Fibroblast of mammary gland (primary cell): ENCODE results near the gene SMOC2.

Experiments
- DNase-seq: peaks from one replicate; pipeline ENCODE4 v3.0.0-alpha.2; 2010; ENCODE audit warnings: low read depth
- H3K4me3 ChIP-seq: 2 replicates; pipeline ENCODE4 v1.5.1; 2011; ENCODE audit warnings: low read depth, mild to moderate bottlenecking, low read length, moderate library complexity; ENCODE audit not compliant: control insufficient read depth
- TF ChIP-seq, protein P1 (sequence below): conservative IDR thresholded peaks from 2 replicates; pipeline ENCODE4 v1.5.1; 2011; ENCODE audit warnings: low read depth, low read length, inconsistent platforms; ENCODE audit not compliant: control insufficient read depth, insufficient read depth

SMOC2 gene

DNA sequence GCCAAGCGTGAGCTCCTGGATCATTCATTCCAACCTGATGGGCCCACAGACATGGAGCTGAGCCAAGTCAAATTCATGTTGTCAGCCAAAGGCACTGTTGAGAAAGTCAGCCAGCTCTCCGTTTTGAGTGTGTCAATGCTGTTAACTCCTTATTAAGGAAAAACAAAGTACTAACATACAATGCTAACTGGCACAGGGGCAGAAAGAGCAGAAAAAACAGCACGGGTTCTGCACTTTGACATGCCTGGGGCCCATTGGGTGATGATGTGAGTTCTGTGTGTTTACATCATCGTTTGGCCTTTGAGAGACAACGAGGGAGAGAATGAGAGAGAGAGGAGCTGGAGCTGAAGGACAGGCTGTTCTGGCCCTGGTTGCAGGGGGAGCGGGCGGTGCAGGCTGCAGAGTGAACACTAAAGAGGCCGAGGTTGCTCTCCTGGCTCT, 85.9 kb downstream of the SMOC2 start:
- DNase-seq = peak; percentile 76
- TF ChIP-seq, protein P1, sequence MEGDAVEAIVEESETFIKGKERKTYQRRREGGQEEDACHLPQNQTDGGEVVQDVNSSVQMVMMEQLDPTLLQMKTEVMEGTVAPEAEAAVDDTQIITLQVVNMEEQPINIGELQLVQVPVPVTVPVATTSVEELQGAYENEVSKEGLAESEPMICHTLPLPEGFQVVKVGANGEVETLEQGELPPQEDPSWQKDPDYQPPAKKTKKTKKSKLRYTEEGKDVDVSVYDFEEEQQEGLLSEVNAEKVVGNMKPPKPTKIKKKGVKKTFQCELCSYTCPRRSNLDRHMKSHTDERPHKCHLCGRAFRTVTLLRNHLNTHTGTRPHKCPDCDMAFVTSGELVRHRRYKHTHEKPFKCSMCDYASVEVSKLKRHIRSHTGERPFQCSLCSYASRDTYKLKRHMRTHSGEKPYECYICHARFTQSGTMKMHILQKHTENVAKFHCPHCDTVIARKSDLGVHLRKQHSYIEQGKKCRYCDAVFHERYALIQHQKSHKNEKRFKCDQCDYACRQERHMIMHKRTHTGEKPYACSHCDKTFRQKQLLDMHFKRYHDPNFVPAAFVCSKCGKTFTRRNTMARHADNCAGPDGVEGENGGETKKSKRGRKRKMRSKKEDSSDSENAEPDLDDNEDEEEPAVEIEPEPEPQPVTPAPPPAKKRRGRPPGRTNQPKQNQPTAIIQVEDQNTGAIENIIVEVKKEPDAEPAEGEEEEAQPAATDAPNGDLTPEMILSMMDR = no peak
- no peak overlapping the region for H3K4me3 ChIP-seq

DNA sequence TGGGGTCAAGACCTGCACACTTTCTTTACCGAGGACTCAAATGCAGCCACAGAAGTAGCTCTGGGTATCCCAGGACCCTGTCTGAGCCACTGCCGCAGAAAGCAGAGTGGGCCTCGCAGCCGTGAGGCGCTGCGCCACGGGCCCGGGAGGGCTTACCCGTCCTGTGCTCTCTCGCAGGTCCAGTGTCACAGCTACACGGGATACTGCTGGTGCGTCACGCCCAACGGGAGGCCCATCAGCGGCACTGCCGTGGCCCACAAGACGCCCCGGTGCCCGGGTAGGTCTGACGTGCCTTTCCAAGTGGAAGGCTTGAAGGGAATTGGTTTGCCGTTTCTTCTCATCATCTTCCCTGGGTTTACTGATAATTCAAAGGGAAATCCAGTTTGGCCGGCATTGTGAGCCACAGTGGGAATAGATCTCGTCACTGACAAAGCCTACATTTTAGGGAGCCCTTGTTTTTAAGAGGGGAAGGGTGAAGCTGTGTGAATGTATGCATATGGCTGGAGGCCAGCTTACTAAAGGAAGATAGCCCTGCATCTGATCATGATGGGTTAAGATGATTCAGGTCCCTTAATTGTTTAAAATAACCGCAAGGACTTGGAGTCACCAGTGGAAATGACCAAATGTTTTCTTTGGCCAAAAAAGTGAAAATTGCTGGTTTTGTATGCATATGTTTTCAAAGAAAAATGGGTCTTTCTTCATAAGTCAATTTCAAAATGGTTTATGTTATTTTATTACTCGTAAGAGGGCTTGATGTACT, 86.6 kb downstream of the SMOC2 start:
- TF ChIP-seq, protein P1 = no peak

DNA sequence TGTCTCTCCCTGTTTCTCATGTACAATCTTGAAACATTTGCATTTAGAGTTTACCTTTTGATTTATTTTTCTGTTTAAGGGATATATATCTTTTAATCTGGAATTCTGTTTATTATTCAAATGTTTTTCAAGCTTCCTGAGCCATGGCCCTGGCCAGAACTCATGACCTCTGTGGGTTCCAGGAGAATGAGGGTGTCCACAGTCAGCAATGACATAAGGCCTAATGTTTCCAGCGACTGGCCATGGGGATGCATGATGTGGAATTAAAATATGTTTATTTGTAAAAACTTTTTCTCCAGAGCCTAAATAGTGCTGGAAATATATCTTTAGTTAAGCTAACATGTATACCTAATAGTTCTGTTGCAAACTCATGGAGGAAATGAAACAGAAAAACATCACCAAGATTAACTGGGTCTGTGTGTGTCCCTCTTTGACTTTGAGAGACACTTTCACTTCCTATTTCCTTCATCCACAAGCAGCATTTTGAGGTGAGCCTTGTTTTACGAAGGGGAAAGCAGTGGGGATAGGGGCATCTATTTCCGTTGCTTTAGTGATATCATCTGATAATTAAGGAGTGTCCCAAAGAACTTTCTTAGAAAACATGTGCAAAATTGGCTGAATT, 87.6 kb downstream of the SMOC2 start:
- no peak overlapping the region for H3K4me3 ChIP-seq
- DNase-seq = peak; percentile 71
- TF ChIP-seq, protein P1 = no peak

More for the DNA sequence above, 86.6 kb downstream of the SMOC2 start:
- H3K4me3 ChIP-seq = no peak overlapping the region
- DNase-seq = peak; percentile 93

DNA sequence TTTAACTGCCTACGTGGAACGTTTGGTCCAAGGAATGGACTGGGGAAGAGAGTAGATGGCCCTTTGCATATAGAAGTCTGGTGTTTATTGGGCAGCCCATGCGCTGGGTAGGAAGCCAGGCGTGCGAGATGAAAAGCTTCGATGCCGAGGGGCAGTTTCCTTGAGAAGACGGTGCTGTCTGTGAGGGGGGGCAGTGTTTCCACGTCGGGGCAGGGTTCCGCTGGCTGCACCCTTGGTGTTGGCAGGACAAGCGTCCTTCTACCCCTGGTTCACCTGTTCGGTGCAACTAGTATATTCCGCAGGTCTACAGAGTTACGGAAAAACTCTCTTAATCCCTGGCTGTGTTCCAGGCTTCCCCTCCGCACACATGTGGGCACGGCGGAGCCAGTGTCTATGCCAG, 88.2 kb downstream of the SMOC2 start:
- TF ChIP-seq, protein P1 = no peak
- DNase-seq = no peak

DNA sequence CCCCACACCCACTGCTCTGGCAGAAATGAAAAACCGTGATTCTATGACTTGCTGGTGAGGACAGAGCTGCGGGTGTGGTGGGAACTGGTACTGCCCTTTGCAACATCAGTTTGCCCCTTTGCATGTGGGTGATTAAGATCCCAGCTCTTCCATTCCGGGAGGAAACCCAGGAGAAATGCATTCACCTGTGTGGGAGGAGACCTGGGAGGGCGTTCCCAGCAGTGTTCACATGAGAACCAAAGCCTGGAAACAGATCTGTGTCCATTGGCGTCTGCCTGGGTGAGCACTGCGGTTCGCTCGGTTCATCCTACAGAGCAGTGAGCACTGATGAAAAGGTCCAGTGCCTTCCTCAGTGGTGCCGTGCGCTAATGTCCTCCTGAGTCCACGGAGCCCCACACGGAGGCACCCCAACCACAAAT, 89.7 kb downstream of the SMOC2 start:
- DNase-seq = no peak
- H3K4me3 ChIP-seq = no peak overlapping the region
- TF ChIP-seq, protein P1 = no peak

More for the DNA sequence above, 88.2 kb downstream of the SMOC2 start:
- no peak overlapping the region for H3K4me3 ChIP-seq

DNA sequence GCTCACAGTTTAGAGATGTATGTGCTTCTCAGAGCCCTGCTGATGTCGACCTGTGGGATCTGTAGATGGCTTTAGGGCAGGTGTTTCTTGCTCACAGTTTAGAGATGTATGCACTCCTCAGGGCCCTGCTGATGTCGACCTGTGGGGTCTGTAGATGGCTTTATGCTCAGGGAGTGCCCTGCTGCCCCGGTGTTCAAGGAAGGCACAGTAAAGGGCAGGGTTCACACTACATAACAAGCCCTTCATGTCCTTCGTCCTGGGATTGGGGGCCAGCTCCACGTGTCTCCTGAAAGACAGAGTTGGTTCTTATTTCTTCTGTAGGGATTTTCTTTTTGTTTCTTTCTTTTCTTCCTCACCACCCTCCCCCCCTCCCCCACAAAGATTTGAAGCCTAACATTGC, 91.1 kb downstream of the SMOC2 start:
- H3K4me3 ChIP-seq = no peak overlapping the region
- TF ChIP-seq, protein P1 = no peak
- DNase-seq = no peak
